Mesenchymal stem cell (in vitro differentiated cells and primary cell): ENCODE measurements around the gene AMIGO3.

Experiments used
- DNase-seq: peaks from one replicate; pipeline ENCODE4 v3.0.0-alpha.2; 2013
- H2AFZ ChIP-seq: one replicate; pipeline ENCODE4 v1.6.1; 2013; ENCODE audit warnings: low read depth, mild to moderate bottlenecking, control low read depth, inconsistent platforms, low read length, moderate library complexity
- H2AK5ac ChIP-seq: 2 replicates; pipeline ENCODE4 v1.6.1; 2013; ENCODE audit warnings: low read length, moderate library complexity, mild to moderate bottlenecking, inconsistent platforms; ENCODE audit not compliant: severe bottlenecking
- H2BK120ac ChIP-seq: one replicate; pipeline ENCODE4 v1.6.1; 2013; ENCODE audit warnings: low read depth, mild to moderate bottlenecking, inconsistent platforms, low read length, moderate library complexity
- H2BK12ac ChIP-seq, 2 experiments: one replicate each; pipeline ENCODE4 v1.6.1; 2013; ENCODE audit warnings: inconsistent platforms in 2 of 2, low read length in 2 of 2, mild to moderate bottlenecking in 2 of 2, moderate library complexity in 2 of 2, control low read depth in 1 of 2
- H2BK15ac ChIP-seq: one replicate; pipeline ENCODE4 v1.6.1; 2013; ENCODE audit warnings: mild to moderate bottlenecking, low read depth, inconsistent platforms; ENCODE audit not compliant: poor library complexity, severe bottlenecking
- H2BK5ac ChIP-seq: 2 replicates; pipeline ENCODE4 v1.6.1; 2013; ENCODE audit warnings: low read depth, mild to moderate bottlenecking, low read length, control low read depth, inconsistent platforms; ENCODE audit not compliant: poor library complexity, severe bottlenecking
- H3K14ac ChIP-seq, 2 experiments: one replicate each; pipeline ENCODE4 v1.6.1; 2013; ENCODE audit warnings: inconsistent platforms in 2 of 2, low read length in 2 of 2, control low read depth in 1 of 2, mild to moderate bottlenecking in 1 of 2, moderate library complexity in 1 of 2
- H3K18ac ChIP-seq, 2 experiments: one replicate each; pipeline ENCODE4 v1.6.1; 2013; ENCODE audit warnings: inconsistent platforms in 2 of 2, low read length in 2 of 2, control low read depth in 1 of 2, low read depth in 1 of 2, mild to moderate bottlenecking in 1 of 2
- H3K23ac ChIP-seq, 2 experiments: one replicate each; pipeline ENCODE4 v1.6.1; 2013; ENCODE audit warnings: inconsistent platforms in 2 of 2, low read length in 2 of 2, mild to moderate bottlenecking in 2 of 2, moderate library complexity in 2 of 2, control low read depth in 1 of 2
- H3K27ac ChIP-seq: 2 replicates; pipeline ENCODE4 v1.5.1; 2013; ENCODE audit warnings: mild to moderate bottlenecking, moderate library complexity, low read length, control low read depth, inconsistent platforms; ENCODE audit not compliant: poor library complexity, severe bottlenecking
- H3K27me3 ChIP-seq, 2 experiments: 2 replicates each; pipeline versions ENCODE4 v1.6.1 to v1.7.0; 2013; ENCODE audit warnings: low read length in 2 of 2, mild to moderate bottlenecking in 2 of 2, moderate library complexity in 2 of 2, control low read depth in 1 of 2, inconsistent platforms in 1 of 2; ENCODE audit not compliant: control insufficient read depth in 1 of 2, insufficient read depth in 1 of 2
- H3K36me3 ChIP-seq, 2 experiments: 2 replicates each; pipeline versions ENCODE4 v1.6.1 to v1.7.0; 2013; ENCODE audit warnings: low read length in 2 of 2, control low read depth in 1 of 2, inconsistent platforms in 1 of 2, low read depth in 1 of 2, mild to moderate bottlenecking in 1 of 2; ENCODE audit not compliant: insufficient read depth in 2 of 2, control insufficient read depth in 1 of 2
- H3K4ac ChIP-seq, 2 experiments: one replicate each; pipeline ENCODE4 v1.6.1; 2013; ENCODE audit warnings: inconsistent platforms in 2 of 2, low read length in 2 of 2, mild to moderate bottlenecking in 2 of 2, moderate library complexity in 2 of 2, control low read depth in 1 of 2, low read depth in 1 of 2
- H3K4me1 ChIP-seq: 2 replicates; pipeline ENCODE4 v1.6.1; 2013; ENCODE audit warnings: low read depth, low read length, control low read depth; ENCODE audit not compliant: control insufficient read depth, insufficient read depth
- H3K4me2 ChIP-seq: 2 replicates; pipeline ENCODE4 v1.6.1; 2013; ENCODE audit warnings: low read length, mild to moderate bottlenecking, inconsistent platforms; ENCODE audit not compliant: poor library complexity, severe bottlenecking
- H3K4me3 ChIP-seq, 2 experiments: 2 replicates each; pipeline versions ENCODE4 v1.5.1 to v1.7.0; 2013; ENCODE audit warnings: low read length in 2 of 2, mild to moderate bottlenecking in 2 of 2, control low read depth in 1 of 2, low read depth in 1 of 2; ENCODE audit not compliant: insufficient read depth in 1 of 2
- H3K79me1 ChIP-seq: replicated peaks from 2 replicates; pipeline ENCODE4 v1.6.1; 2013; ENCODE audit warnings: mild to moderate bottlenecking, control low read depth, low read length, inconsistent platforms; ENCODE audit not compliant: poor library complexity, severe bottlenecking
- H3K9ac ChIP-seq: 2 replicates; pipeline ENCODE4 v1.7.0; 2013; ENCODE audit warnings: mild to moderate bottlenecking, low read length, moderate library complexity
- H3K9me3 ChIP-seq: 2 replicates; pipeline ENCODE4 v1.7.0; 2013; ENCODE audit warnings: mild to moderate bottlenecking, low read length; ENCODE audit not compliant: control insufficient read depth
- H4K8ac ChIP-seq: one replicate; pipeline ENCODE4 v1.6.1; 2013; ENCODE audit warnings: inconsistent platforms, mild to moderate bottlenecking, low read length, moderate library complexity
- H4K91ac ChIP-seq: one replicate; pipeline ENCODE4 v1.6.1; 2013; ENCODE audit warnings: mild to moderate bottlenecking, low read length, inconsistent platforms
- WGBS: methylation state at CpG from one replicate; pipeline ENCODE4 v1.1.7; 2013; ENCODE audit warnings: mixed read lengths; 5-methylcytosine and 5-hydroxymethylcytosine counted together

AMIGO3 gene

GRCh38 chr3:49757197-49757596 lies 37.7 kb upstream of the AMIGO3 start:
- Histone ChIP-seq H3K36me3 (peaks cover 4 to 5% of the 10 kb centered on the region in 2 experiments), H4K91ac (no peak overlapping the region), H3K27me3 (no peaks in the 10 kb centered on the region), H3K18ac (no peak overlapping the region), H2BK5ac (no peak overlapping the region), H3K4me1 (no peaks in the 10 kb centered on the region), H2BK15ac (no peak overlapping the region), H3K4me3 (no peak overlapping the region), H4K8ac (no peak overlapping the region), H3K9me3 (no peaks in the 10 kb centered on the region), H3K14ac (no peak overlapping the region), H2BK12ac (no peak overlapping the region), H2AK5ac (no peak overlapping the region), H3K4ac (no peak overlapping the region), H3K23ac (no peak overlapping the region), H2AFZ (no peak overlapping the region), H2BK120ac (no peak overlapping the region), H3K79me1 (peaks cover 11% of the 10 kb centered on the region), H3K4me2 (no peak overlapping the region), H3K9ac (no peak overlapping the region), H3K27ac (no peak overlapping the region)
- no peak for DNase-seq
- WGBS, result 64% methylated on average over 2 of the region's 2 CpGs

GRCh38 chr3:49756036-49756435 lies 36.6 kb upstream of the AMIGO3 start:
- DNase-seq, result no peak
- Histone ChIP-seq H3K79me1 (peaks cover 8% of the 10 kb centered on the region), H3K4ac (no peak overlapping the region), H3K14ac (no peak overlapping the region), H3K18ac (no peak overlapping the region), H3K4me1 (no peaks in the 10 kb centered on the region), H3K27me3 (no peaks in the 10 kb centered on the region), H4K8ac (no peak overlapping the region), H3K23ac (no peak overlapping the region), H2BK12ac (no peak overlapping the region), H3K4me2 (no peak overlapping the region), H3K4me3 (no peak overlapping the region), H2BK120ac (no peak overlapping the region), H3K9ac (no peak overlapping the region), H3K27ac (no peak overlapping the region), H2BK15ac (no peak overlapping the region), H2AK5ac (no peak overlapping the region), H2AFZ (no peak overlapping the region), H3K36me3 (peaks cover 4 to 5% of the 10 kb centered on the region in 2 experiments), H3K9me3 (no peaks in the 10 kb centered on the region), H2BK5ac (no peak overlapping the region), H4K91ac (no peak overlapping the region)
- 83% methylated on average over 1 of the region's 1 CpG for WGBS

GRCh38 chr3:49754536-49754935 lies 35.1 kb upstream of the AMIGO3 start:
- no peak for DNase-seq
- Histone ChIP-seq H2AFZ (no peak overlapping the region), H3K27me3 (no peaks in the 10 kb centered on the region), H3K27ac (no peak overlapping the region), H3K9ac (no peak overlapping the region), H3K9me3 (no peaks in the 10 kb centered on the region), H3K14ac (no peak overlapping the region), H3K36me3 (peaks cover 0 to 5% of the 10 kb centered on the region in 2 experiments), H3K79me1 (peaks cover 14% of the 10 kb centered on the region), H4K8ac (no peak overlapping the region), H3K4me2 (no peak overlapping the region), H3K23ac (no peak overlapping the region), H2BK15ac (no peak overlapping the region), H2BK5ac (no peak overlapping the region), H3K4me1 (peaks cover 3% of the 10 kb centered on the region), H2BK12ac (no peak overlapping the region), H3K18ac (no peak overlapping the region), H2AK5ac (no peak overlapping the region), H3K4ac (no peak overlapping the region), H4K91ac (no peak overlapping the region), H2BK120ac (no peak overlapping the region), H3K4me3 (no peak overlapping the region)
- 93% methylated on average over 1 of the region's 1 CpG for WGBS

- no peak overlapping the region for H3K27ac ChIP-seq
- no peak overlapping the region for H3K9ac ChIP-seq
- no peak overlapping the region for H2BK120ac ChIP-seq
- no peak overlapping the region for H3K18ac ChIP-seq
- H2BK15ac ChIP-seq, result no peak overlapping the region
- H4K8ac ChIP-seq, result no peak overlapping the region
- no peaks in the 10 kb centered on the region for H3K9me3 ChIP-seq
- H2BK5ac ChIP-seq, result no peak overlapping the region
- H3K36me3 ChIP-seq, result peaks cover 0 to 19% of the 10 kb centered on the region in 2 experiments
- no peaks in the 10 kb centered on the region for H3K27me3 ChIP-seq
- no peak for DNase-seq
- no peak overlapping the region for H3K14ac ChIP-seq
- H4K91ac ChIP-seq, result no peak overlapping the region
- H2AK5ac ChIP-seq, result no peak overlapping the region
- peaks cover 16% of the 10 kb centered on the region for H3K79me1 ChIP-seq
- no peak overlapping the region for H3K23ac ChIP-seq
- no peak overlapping the region for H3K4me2 ChIP-seq
- H2BK12ac ChIP-seq, result no peak overlapping the region
- no peak overlapping the region for H2AFZ ChIP-seq
- no peak overlapping the region for H3K4me3 ChIP-seq
- 100% methylated on average over 3 of the region's 4 CpGs for WGBS
- peaks cover 13% of the 10 kb centered on the region for H3K4me1 ChIP-seq
- H3K4ac ChIP-seq, result no peak overlapping the region
Measured at GRCh38 chr3:49751501-49751900, 32.0 kb upstream of the AMIGO3 start.
